Measurements from ENCODE around the gene PPT2. TPM values are rescaled to one million over a fixed set of nuclear protein-coding genes. Genes with fewer than 3 reads are reported as not detected.

The PPT2 gene
- total and polyA plus RNA-seq, 2 experiments from 2014 or later: 8.9 to 20.6 TPM

DNA sequence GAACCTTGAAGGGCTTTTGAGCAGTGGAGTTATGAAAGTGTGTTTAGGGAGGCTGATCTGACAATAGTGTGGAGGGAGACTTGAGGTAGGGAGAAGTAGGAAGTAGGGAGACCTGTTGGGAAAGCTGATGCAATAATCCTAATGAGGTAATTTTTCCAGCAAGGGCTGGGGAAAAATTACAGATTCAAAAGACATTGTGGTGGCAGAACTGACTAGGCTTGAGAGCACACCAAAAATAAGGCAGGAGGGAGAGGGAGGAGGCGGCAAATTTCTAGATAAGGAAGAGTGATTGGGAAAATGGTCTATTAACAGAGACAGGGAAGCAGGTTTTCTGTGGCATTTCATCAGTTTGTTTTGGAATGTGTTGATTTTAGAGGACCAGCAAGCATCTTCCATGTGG lies 7.7 kb upstream of the PPT2 start (continued):
- TF ChIP-seq EZH2 (IDR thresholded peaks at IDR 0.05; ENCODE audit: low read depth, unreplicated experiment) (no peak), ZNF114 (CRISPR knock-in tag; IDR thresholded peaks at IDR 0.05) (no peak), JUNB (IDR thresholded peaks at IDR 0.05; ENCODE audit: unreplicated experiment) (no peak)

GRCh38 chr6:32146687-32147086 lies 7.3 kb upstream of the PPT2 start:
- Histone ChIP-seq H3K27me3 (ENCODE audit: insufficient read depth) (peaks cover 29% of the 10 kb centered on the region), H2AFZ (no peak overlapping the region), H3K27ac (ENCODE audit: low read depth) (no peak overlapping the region), H3K36me3 (ENCODE audit: insufficient read depth) (no peaks in the 10 kb centered on the region), H3K4me3 (no peak overlapping the region), H3K9me2 (ENCODE audit: insufficient read depth) (no peaks in the 10 kb centered on the region; the same call in 1 of the 2 replicates), H3K4me2 (peak overlapping the region; percentile 45), H4K20me1 (replicated peaks; ENCODE audit: insufficient read depth) (0 out of 2 replicates have a peak, but pooled peaks cover 5% of the 10 kb centered on the region), H3F3A (replicated peaks; ENCODE audit: low read depth) (peaks cover 9% of the 10 kb centered on the region), H3K79me2 (replicated peaks; ENCODE audit: insufficient read depth) (no peaks in the 10 kb centered on the region), H3K4me1 (ENCODE audit: insufficient read depth) (peaks cover 28% of the 10 kb centered on the region)
- H3K4me1 Mint-ChIP-seq: peaks cover 45% of the 10 kb centered on the region
- ATAC-seq (no peak), DNase-seq (ENCODE audit: low spot score) (peak; percentile 69)
- H3K4me3 Mint-ChIP-seq: peak overlapping the region; percentile 29
- H3K27me3 Mint-ChIP-seq (ENCODE audit: insufficient read depth, low read depth, poor library complexity): peaks cover 25% of the 10 kb centered on the region
- TF ChIP-seq, protein P1, sequence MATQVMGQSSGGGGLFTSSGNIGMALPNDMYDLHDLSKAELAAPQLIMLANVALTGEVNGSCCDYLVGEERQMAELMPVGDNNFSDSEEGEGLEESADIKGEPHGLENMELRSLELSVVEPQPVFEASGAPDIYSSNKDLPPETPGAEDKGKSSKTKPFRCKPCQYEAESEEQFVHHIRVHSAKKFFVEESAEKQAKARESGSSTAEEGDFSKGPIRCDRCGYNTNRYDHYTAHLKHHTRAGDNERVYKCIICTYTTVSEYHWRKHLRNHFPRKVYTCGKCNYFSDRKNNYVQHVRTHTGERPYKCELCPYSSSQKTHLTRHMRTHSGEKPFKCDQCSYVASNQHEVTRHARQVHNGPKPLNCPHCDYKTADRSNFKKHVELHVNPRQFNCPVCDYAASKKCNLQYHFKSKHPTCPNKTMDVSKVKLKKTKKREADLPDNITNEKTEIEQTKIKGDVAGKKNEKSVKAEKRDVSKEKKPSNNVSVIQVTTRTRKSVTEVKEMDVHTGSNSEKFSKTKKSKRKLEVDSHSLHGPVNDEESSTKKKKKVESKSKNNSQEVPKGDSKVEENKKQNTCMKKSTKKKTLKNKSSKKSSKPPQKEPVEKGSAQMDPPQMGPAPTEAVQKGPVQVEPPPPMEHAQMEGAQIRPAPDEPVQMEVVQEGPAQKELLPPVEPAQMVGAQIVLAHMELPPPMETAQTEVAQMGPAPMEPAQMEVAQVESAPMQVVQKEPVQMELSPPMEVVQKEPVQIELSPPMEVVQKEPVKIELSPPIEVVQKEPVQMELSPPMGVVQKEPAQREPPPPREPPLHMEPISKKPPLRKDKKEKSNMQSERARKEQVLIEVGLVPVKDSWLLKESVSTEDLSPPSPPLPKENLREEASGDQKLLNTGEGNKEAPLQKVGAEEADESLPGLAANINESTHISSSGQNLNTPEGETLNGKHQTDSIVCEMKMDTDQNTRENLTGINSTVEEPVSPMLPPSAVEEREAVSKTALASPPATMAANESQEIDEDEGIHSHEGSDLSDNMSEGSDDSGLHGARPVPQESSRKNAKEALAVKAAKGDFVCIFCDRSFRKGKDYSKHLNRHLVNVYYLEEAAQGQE (IDR thresholded peaks at IDR 0.05; ENCODE audit: unreplicated experiment): no peak
- TF ChIP-seq POLR2AphosphoS5 (IDR thresholded peaks at IDR 0.05; ENCODE audit: low read depth) (no peak), STAT1 (IDR thresholded peaks at IDR 0.05; ENCODE audit: unreplicated experiment) (no peak), EZH2 (IDR thresholded peaks at IDR 0.05; ENCODE audit: low read depth, unreplicated experiment) (no peak), CTCF (conservative IDR thresholded peaks at IDR 0.05; ENCODE audit: low read depth in 2 of 2) (no peak), EZH2phosphoT487 (IDR thresholded peaks at IDR 0.05; ENCODE audit: unreplicated experiment) (no peak), JUNB (IDR thresholded peaks at IDR 0.05; ENCODE audit: unreplicated experiment) (no peak), ZNF331 (CRISPR knock-in tag; IDR thresholded peaks at IDR 0.05; ENCODE audit: low read depth) (no peak), ZNF114 (CRISPR knock-in tag; IDR thresholded peaks at IDR 0.05) (no peak), NANOG (IDR thresholded peaks at IDR 0.05; ENCODE audit: borderline replicate concordance) (no peak), CREB1 (CRISPR knock-in tag; IDR thresholded peaks at IDR 0.05; ENCODE audit: low read depth) (no peak)
- TF ChIP-seq, protein P2, sequence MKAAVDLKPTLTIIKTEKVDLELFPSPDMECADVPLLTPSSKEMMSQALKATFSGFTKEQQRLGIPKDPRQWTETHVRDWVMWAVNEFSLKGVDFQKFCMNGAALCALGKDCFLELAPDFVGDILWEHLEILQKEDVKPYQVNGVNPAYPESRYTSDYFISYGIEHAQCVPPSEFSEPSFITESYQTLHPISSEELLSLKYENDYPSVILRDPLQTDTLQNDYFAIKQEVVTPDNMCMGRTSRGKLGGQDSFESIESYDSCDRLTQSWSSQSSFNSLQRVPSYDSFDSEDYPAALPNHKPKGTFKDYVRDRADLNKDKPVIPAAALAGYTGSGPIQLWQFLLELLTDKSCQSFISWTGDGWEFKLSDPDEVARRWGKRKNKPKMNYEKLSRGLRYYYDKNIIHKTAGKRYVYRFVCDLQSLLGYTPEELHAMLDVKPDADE (IDR thresholded peaks at IDR 0.05): no peak
- TF ChIP-seq, protein P3, sequence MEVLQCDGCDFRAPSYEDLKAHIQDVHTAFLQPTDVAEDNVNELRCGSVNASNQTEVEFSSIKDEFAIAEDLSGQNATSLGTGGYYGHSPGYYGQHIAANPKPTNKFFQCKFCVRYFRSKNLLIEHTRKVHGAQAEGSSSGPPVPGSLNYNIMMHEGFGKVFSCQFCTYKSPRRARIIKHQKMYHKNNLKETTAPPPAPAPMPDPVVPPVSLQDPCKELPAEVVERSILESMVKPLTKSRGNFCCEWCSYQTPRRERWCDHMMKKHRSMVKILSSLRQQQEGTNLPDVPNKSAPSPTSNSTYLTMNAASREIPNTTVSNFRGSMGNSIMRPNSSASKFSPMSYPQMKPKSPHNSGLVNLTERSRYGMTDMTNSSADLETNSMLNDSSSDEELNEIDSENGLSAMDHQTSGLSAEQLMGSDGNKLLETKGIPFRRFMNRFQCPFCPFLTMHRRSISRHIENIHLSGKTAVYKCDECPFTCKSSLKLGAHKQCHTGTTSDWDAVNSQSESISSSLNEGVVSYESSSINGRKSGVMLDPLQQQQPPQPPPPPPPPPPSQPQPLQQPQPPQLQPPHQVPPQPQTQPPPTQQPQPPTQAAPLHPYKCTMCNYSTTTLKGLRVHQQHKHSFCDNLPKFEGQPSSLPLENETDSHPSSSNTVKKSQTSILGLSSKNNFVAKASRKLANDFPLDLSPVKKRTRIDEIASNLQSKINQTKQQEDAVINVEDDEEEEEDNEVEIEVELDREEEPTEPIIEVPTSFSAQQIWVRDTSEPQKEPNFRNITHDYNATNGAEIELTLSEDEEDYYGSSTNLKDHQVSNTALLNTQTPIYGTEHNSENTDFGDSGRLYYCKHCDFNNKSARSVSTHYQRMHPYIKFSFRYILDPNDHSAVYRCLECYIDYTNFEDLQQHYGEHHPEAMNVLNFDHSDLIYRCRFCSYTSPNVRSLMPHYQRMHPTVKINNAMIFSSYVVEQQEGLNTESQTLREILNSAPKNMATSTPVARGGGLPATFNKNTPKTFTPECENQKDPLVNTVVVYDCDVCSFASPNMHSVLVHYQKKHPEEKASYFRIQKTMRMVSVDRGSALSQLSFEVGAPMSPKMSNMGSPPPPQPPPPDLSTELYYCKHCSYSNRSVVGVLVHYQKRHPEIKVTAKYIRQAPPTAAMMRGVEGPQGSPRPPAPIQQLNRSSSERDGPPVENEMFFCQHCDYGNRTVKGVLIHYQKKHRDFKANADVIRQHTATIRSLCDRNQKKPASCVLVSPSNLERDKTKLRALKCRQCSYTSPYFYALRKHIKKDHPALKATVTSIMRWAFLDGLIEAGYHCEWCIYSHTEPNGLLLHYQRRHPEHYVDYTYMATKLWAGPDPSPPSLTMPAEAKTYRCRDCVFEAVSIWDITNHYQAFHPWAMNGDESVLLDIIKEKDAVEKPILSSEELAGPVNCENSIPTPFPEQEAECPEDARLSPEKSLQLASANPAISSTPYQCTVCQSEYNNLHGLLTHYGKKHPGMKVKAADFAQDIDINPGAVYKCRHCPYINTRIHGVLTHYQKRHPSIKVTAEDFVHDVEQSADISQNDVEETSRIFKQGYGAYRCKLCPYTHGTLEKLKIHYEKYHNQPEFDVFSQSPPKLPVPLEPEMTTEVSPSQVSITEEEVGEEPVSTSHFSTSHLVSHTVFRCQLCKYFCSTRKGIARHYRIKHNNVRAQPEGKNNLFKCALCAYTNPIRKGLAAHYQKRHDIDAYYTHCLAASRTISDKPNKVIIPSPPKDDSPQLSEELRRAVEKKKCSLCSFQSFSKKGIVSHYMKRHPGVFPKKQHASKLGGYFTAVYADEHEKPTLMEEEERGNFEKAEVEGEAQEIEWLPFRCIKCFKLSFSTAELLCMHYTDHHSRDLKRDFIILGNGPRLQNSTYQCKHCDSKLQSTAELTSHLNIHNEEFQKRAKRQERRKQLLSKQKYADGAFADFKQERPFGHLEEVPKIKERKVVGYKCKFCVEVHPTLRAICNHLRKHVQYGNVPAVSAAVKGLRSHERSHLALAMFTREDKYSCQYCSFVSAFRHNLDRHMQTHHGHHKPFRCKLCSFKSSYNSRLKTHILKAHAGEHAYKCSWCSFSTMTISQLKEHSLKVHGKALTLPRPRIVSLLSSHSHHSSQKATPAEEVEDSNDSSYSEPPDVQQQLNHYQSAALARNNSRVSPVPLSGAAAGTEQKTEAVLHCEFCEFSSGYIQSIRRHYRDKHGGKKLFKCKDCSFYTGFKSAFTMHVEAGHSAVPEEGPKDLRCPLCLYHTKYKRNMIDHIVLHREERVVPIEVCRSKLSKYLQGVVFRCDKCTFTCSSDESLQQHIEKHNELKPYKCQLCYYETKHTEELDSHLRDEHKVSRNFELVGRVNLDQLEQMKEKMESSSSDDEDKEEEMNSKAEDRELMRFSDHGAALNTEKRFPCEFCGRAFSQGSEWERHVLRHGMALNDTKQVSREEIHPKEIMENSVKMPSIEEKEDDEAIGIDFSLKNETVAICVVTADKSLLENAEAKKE (CRISPR knock-in tag; IDR thresholded peaks at IDR 0.05): no peak
- peak overlapping the region; percentile 79 for H3K27ac Mint-ChIP-seq
- no peaks in the 10 kb centered on the region for H3K36me3 Mint-ChIP-seq (ENCODE audit: low read depth)
- H3K9me3 Mint-ChIP-seq: no peaks in the 10 kb centered on the region; the same call in 2 of the 3 replicates

Data from GM23338 (cell line).